Measurements from ENCODE around the gene FBLIM1.

Gene FBLIM1

DNA sequence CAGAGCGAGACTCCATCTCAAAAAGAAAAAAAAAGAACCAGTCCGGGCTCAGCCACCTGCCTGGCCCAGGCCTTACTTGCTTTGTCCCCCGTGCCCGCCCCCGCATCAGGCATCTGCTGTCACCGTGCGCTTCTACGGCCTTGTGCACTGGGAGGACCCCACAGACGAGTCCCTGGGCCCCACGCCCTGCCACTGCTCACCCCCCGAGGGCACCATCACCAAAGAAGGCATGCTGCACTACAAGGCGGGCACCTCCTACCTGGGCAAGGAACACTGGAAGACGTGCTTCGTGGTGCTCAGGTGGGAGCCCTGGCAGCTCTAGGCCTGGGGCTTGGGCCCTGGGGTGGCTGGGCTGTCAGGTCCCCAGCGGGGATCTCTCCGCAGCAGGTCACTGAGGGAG lies 28.2 kb upstream of the FBLIM1 start:
- no peak overlapping the region for H3K4me3 ChIP-seq (ENCODE audit: low read depth, low read length)

DNA sequence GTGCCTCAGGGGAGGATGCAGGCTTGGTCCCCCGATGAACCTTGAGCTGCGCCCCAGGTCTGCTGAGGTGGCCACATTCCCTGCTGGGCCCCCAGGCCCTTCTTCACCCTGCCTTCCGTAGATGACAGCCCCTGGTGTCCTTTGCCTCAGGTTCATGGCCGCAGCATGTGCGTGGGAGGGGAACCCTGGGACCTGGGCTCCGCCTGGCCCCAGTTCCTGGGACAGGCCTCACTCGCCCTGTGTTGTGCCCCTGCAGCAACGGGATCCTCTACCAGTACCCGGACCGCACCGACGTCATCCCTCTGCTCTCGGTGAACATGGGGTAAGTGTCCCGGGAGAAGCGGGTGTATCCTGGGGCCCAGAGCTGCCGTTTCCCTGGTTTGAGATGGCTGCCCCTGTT lies 27.7 kb upstream of the FBLIM1 start:
- no peak overlapping the region for H3K4me3 ChIP-seq (ENCODE audit: low read depth, low read length)

DNA sequence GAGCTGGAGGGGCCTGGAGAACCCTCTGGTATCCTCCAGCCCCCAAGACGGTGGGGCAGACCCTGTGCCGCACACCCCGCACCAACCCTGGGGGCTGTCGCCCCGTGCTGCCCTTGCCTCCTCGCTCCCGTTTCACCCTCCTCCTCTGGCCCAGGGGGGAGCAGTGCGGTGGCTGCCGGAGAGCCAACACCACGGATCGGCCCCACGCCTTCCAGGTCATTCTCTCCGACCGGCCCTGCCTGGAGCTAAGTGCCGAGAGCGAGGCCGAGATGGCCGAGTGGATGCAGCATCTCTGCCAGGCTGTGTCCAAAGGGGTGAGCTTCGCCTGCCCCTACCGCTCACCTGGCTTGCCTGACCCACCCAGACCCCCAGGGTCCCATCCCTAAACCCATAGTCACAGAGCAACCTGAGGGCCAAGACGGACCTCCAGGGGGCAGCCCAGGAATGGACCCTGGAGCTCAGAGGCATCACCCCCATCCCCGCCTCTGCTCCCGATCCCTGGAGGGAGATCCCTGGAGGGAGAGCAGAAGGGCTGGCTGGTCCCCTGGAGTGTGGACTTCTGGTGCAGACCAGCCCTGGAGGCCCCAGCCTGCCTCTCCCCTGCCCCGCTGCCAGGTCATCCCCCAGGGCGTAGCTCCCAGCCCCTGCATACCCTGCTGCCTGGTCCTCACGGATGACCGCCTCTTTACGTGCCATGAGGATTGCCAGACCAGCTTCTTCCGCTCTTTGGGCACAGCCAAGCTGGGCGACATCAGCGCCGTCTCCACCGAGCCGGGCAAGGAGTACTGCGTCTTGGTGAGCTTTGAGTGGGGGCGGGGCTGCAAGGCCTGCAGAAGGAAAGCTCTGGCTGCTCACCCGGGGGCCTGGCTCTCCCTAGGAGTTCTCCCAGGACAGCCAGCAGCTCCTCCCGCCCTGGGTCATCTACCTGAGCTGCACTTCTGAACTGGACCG lies 26.6 kb upstream of the FBLIM1 start:
- H3K4me3 ChIP-seq (ENCODE audit: low read depth, low read length) = no peak overlapping the region

DNA sequence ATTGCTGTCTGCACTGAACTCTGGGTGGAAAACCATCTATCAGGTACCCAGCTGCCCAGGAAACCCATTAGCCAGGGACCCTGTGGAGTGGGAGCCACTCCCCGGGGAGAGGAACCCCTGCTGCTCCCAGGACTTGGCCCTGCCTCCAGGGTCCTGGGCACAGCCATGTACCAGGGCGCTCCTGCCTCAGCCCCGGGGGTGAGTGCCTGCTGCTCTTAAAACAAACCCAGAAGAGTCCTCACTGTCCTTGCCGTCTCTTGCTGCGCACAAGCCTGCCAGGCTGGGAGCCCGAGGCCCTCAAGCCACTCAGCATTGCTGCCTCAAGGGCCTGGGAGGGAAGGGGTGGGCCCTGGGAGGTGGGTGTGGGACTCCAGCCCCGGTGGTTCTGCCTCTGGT lies 25.9 kb upstream of the FBLIM1 start:
- no peak overlapping the region for H3K4me3 ChIP-seq (ENCODE audit: low read depth, low read length)

DNA sequence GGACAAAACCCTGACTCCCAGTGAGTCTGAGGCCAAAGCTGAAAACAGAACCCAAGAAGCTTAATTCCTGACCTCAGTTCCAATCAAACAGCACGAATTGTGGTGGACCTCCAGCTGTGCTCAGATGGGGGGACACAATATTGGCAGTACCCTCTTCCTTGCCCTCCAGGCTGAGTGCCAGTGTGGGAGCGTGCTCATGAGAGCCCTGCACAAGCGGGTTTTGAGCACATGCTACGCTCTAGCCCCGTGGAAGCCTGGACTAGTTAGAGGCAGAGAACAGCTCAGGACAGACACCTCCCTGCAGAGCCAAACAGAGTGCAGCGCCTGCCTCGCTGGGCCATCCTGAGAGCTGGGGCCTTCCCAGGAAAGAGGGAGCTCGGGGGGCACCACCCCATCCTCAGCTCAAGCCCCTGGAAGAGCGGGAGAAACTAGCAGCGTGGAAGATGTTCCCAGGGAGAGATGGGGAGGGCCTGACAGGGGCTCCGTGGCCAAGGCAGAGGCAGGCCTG lies 25.3 kb upstream of the FBLIM1 start:
- H3K4me3 ChIP-seq (ENCODE audit: low read depth, low read length) = no peak overlapping the region

DNA sequence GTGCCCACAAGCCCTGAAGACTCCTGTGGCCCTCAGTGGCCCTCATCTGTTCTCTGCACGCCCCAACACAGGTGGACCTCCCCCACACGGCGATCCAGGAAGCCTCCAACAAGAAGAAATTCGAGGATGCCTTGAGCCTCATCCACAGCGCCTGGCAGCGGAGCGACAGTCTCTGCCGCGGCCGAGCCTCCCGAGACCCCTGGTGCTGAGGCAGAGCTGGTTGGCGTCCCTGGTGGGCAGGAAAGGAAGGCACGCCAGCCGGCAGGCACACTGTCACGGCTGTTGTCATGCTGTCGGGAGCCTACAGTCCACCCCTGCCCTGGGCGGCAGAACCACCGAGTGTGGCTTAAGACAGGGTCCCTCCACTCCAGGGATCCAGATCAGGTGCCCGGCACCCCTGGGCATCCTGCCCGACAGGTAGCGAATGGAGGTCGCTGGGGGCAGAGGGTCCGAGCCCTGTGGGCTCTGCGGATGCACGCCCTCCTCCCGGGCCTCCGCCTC lies 24.8 kb upstream of the FBLIM1 start:
- no peak overlapping the region for H3K4me3 ChIP-seq (ENCODE audit: low read depth, low read length)

DNA sequence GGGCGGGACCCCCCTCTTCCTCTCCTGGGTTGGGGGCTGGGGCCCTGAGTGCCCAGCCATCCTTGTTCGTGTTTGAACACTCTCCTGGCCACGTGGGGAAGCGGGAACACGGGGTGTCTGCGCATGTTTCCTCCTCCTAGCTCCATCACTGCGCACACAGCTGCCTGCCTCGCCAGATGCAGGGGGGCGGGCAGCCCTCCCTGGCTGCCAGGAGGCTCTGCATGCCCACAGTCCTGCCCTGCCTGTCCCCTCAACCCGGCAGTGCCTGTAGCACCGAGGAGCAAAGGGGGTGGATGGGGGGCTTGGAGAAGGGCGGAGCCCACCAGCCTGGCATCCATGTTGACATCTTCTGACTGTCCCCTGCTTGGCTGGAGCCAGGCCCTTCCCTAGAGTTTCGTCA lies 24.3 kb upstream of the FBLIM1 start:
- no peak overlapping the region for H3K4me3 ChIP-seq (ENCODE audit: low read depth, low read length)

DNA sequence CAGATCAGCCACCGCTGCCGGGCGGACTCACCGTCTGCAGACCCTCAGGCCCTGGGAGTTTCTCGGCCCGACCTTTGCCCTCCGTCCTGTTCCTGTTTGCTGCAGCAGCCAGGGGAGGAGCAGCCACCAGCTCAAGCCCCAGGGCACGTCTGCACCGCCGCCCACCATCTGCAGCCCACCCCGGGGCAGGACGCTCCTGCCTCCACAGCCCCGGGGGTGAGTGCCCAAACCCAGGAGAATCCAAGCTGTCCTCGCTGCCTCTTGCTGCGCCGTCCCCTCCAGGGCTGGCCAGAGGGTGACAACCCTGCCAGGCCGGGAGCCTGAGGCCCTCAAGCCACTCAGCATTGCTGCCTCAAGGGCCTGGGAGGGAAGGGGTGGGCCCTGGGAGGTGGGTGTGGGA lies 23.7 kb upstream of the FBLIM1 start:
- H3K4me3 ChIP-seq (ENCODE audit: low read depth, low read length) = no peak overlapping the region

DNA sequence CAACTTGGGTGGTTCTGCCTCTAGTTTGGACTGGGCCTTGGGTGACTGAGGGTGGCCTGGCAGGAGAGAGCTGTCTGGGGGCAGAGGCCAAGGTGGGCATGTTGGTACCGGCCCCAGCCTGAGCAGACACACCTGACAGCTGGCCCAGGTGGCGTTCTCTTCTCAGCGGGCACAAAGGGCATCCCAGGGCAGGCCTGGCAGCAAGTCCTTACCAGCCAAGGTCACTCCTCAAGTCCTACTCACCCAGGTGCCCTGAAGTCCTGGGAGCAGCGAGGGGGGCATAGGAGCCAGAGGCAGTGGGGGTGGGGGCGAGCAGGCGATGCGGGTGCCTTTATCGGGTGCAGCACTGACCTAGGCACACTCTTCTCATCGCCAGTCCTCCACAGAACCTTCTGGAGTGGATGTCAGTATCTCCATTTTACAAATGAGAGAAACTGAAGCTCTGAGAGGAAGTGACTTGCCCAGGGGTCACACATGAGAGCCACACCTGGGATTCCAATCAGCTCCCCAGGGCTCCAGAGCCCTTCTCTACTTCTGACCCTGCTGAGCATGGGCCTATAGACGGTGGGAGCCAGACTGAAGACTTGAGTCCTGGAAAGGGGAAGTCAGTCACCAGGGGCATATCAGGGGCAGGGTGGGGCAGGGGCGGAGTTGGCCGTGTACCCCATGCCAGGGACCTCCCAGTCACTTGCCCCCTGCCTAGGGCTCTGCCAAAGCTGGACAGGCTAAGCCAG lies 23.1 kb upstream of the FBLIM1 start:
- H3K4me3 ChIP-seq (ENCODE audit: low read depth, low read length) = no peak overlapping the region

DNA sequence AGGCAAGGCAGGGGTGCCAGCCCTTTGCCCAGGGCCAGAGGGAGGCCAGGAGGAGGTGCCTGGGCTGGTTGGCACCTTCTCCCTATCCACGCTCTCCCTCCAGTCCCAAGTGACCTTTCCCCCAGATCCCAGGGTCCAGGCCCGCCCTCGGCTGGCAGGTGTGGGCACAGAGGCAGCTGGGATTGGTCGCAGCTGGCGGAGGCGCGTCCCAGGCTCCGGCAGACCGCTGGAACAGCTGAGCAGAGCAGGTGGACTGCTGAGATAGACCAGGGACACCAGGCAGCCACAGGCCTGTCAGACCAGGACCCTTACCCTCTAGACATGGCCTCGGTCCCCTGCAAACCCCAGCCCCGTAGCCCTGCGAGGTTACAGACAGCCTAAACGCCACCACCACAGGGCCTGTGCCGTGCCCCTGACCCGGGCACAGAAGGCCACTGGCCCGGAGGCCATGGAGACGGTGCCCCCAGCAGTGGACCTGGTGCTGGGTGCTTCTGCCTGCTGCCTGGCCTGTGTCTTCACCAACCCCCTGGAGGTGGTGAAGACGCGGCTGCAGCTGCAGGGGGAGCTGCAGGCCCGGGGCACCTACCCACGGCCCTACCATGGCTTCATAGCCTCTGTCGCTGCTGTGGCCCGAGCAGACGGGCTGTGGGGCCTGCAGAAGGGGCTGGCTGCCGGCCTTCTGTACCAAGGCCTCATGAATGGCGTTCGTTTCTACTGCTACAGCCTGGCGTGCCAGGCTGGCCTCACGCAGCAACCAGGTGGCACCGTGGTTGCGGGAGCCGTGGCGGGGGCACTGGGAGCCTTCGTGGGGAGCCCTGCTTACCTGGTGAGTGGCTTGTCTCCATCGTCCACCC lies 22.3 kb upstream of the FBLIM1 start, which contains the start of gene SLC25A34:
Gene SLC25A34, plus strand, starts transcription at position 221 of the 854 bp plus-strand sequence. Its CDS starts 228 bp downstream, at position 449.
- H3K4me3 ChIP-seq (ENCODE audit: low read depth, low read length) = no peak within 1 kb of the TSS

DNA sequence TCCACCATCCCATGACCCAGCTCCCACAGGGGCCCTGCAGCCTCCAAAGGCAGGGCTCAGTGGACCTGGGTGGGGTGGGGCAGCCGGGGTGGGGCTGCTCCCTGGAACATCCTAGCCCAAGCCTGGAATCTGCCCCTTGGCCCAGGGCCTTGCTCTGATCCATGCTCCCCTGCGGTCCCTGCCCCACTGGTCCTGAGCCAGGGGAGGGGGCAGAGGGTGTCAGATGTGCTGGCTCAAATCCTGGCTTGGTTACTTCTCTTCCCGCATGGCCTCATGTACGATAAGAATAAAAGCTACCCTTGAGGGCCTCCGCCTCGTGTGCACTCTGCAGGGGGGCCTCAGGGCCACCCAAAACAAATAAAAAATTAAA lies 21.7 kb upstream of the FBLIM1 start:
- H3K4me3 ChIP-seq (ENCODE audit: low read depth, low read length) = no peak overlapping the region

DNA sequence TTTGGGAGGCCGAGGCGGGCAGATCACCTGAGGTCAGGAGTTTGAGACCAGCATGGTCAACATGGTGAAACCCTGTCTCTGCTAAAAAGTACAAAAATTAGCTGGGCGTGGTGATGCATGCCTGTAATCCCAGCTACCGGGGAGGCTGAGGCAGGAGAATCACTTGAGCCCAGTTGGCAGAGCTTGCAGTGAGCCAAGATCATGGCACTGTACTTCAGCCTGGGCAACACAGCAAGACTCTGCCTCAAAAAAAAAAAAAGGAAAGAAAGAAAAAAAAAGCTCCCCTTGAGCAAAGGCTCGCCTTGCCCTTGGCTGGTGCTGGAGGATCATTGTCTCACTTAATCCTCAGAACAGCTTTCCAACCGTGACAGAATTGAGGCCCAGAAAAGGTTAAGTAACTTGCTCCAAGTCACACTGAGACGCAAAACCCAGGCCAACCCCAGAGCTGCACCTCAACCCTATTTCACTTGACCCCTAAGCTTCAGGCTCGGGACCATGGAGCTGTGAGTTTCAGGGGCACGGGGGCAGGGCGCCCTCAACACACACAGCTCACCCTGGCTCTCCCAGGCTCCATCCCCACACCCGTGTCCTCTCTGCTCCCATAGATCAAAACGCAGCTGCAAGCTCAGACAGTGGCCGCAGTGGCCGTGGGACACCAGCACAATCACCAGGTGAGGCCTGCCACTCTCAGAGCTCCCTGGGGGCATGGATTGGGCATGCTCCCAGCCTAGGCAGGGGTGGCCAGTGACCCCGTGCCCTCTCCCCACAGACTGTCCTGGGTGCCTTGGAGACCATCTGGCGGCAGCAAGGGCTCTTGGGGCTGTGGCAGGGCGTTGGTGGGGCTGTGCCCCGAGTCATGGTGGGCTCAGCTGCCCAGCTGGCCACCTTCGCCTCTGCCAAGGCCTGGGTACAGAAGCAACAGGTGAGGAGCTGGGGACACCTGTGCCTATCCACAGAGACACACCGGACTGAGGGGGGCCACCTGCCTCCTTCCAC lies 21.0 kb upstream of the FBLIM1 start:
- H3K4me3 ChIP-seq (ENCODE audit: low read depth, low read length) = no peak overlapping the region

DNA sequence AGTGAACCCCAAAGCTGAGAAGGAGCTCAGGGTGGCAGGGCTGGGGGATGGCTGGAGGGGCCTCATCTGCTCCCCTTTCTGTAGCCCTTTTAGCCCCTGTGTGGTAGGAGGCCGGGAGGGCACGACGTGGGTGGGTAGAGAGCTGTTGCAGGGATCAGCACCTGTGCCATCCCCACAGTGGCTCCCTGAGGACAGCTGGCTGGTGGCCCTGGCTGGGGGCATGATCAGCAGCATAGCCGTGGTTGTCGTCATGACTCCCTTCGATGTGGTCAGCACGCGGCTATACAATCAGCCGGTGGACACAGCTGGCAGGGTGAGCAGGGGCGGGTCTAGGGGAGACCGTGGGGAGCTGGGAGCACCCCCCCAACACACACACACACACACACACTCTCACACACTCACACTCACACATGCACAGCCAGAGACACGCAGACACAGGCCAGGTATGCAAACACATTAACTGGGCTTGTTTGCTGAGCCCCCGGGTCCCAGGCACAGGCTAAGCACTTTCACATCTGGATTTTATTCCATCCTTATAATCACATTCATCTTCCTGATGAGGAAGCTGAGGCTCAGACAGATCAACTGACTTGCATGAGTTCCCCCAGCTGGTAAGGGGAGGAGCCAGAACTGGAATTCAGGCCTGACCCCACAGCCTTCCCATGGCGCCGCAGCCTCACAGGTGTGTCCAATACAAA lies 20.0 kb upstream of the FBLIM1 start:
- H3K4me3 ChIP-seq (ENCODE audit: low read depth, low read length) = no peak overlapping the region

DNA sequence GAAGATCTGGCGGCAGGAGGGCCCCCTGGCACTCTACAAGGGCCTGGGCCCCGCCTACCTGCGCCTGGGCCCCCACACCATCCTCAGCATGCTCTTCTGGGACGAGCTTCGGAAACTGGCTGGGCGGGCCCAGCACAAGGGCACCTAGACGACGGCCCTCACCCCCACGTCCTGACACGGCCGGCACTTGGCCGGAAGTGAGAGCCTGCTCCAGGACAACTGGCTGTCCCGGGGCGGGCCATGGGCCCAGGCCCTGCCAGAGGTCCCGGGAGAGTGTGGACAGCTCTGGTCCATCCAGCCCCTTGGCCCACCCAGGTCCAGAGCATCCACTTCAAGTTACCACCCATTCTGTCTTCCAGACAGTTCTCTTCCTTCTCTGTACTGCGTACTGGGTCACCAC lies 19.3 kb upstream of the FBLIM1 start:
- no peak overlapping the region for H3K4me3 ChIP-seq (ENCODE audit: low read depth, low read length)

DNA sequence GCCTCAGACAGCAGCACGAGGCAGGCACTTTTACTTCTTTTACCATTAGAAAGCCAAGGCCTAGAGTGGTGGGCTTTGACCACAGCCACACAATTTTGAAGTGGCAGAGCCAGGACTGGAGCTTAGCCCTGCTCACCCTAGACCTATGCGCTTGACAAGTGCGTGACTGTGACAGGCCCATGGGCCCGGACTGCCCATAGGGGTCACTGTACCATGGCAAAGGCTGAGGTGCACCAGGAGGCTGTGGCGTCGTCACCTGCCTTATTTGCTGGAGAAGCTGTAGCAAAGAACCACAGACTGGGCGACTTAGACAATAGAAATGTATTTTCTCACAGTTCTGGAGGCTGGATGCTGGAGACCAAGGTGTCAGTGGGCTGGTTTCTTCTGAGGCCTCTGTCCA lies 18.9 kb upstream of the FBLIM1 start:
- no peak overlapping the region for H3K4me3 ChIP-seq (ENCODE audit: low read depth, low read length)

DNA sequence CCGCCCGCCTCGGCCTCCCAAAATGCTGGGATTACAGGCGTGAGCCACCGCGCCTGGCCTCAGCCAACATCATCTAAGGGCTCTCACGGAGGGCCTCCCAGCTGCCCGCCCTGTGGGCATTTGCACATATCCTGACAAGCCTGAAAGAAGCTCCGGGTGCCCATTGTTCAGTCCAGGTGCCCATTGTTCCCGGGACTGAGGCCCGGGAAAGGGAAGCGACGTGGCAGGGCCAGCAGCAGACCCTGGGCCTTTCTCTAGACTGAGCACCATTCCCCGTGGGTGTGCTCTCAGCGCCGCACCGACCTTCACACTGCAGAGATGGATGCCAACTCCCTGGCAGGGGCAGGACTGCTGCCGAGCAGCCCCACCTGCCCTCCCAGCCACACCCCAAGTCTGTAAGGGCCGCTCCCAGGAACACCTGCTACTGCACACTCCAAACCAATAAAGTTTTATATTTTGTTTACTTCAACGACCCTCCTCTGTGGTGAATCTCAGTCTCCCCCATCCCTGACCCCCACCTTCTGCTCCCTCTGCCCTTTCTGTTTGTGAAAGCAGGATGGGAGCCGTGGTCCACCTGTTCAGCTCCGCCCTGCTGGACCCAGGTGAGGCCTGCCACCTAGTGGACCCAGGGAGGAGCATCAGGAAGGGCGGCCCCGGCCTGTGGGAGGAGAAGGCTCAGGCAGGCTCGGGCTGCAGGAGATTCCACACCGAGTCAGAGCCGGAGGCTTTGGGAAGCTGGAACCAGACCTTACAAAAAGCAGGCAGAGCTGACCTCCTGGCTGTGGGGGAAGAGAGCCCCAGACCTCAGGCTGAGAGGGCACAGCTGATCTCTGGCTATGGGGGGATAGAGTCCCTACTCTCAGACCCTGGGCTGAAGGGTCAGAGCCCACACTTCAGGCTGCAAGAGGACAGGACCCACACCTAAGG lies 17.4 kb upstream of the FBLIM1 start:
- H3K4me3 ChIP-seq (ENCODE audit: low read depth, low read length) = no peak overlapping the region

DNA sequence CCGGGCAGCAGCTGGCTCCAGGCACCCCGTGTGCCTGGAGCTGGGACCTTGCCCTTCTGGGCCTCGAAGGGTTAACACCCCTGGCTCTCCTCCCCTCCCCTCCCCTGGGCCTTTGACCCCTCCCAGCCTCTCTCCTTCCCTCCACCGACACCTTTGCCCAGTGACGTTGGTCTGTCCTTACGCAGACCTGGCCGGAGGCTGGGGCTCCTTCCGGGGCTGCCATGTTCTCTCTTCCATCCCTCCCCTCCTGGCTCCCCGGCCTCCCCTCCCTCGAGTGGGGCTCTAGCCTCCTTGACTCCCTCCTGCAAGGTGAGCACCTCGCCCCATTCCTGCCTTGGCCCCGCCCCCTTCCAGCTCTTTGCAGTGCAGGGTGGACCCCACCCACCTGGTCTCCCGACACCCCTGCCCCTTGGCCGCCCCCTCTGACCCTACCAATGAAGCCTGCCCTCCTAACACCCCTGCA lies 16.2 kb upstream of the FBLIM1 start, which contains the start of gene TMEM82:
Gene TMEM82, plus strand, starts transcription at position 161 of the 463 bp plus-strand sequence. Its CDS starts 61 bp downstream, at position 222.
- no peak within 1 kb of the TSS for H3K4me3 ChIP-seq (ENCODE audit: low read depth, low read length)
